NB4 (cell line): ENCODE data around the gene FAM163B.

Source experiments
- CTCF ChIP-seq: IDR thresholded peaks from one replicate; pipeline ENCODE4 v1.5.1; 2012; ENCODE audit warnings: low read depth, low read length
- MYC ChIP-seq: IDR thresholded peaks from 2 replicates; pipeline ENCODE4 v1.6.1; 2011; ENCODE audit warnings: low read depth, low read length
- POLR2A ChIP-seq: IDR thresholded peaks from 2 replicates; pipeline ENCODE4 v1.6.1; 2011; ENCODE audit warnings: mild to moderate bottlenecking; ENCODE audit not compliant: insufficient read length; ENCODE audit errors: extremely low read depth
- TF ChIP-seq, protein P1 (sequence below): IDR thresholded peaks from 2 replicates; pipeline ENCODE4 v1.6.1; 2011; ENCODE audit warnings: low read depth, low read length

DNA sequence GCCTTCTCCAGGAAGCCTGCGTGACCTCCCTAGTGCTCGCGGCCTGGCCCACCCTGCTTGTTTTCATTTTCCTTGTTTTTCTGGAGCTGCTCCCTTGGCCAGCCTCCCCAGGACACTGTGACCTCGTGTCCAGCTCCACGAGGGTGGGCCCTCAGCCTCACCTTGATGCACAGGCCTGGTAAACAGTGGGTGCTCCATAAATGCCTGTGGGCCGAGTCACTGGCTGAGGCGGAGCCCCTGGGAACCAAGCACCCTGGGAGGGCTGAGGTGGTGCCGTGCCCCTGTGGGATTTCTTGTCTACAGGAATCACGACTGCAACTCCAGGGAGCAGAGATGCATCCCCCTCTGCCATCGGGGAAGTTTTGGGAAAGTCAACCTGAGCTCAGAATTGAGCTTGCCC, 17.2 kb downstream of the FAM163B start:
- TF ChIP-seq CTCF (no peak), POLR2A (no peak), MYC (no peak)
- TF ChIP-seq, protein P1, sequence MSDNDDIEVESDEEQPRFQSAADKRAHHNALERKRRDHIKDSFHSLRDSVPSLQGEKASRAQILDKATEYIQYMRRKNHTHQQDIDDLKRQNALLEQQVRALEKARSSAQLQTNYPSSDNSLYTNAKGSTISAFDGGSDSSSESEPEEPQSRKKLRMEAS = no peak
